ENCODE measurements around the gene SIX6.

The SIX6 gene

GRCh38 chr14:60505448-60505847 is 3.5 kb upstream of the SIX6 start:
- no peak for TF ChIP-seq FOXP2 (optimal IDR thresholded peaks at IDR 0.05; ENCODE audit: borderline replicate concordance, extremely low read depth, extremely low read length, insufficient read depth)
- TF ChIP-seq POLR2AphosphoS5 (IDR thresholded peaks at IDR 0.05; ENCODE audit: low read depth, low read length), result no peak
- TF ChIP-seq REST (IDR thresholded peaks at IDR 0.05; ENCODE audit: insufficient read depth in 1 of 2, low read depth in 2 of 2, low read length in 2 of 2), result no peak
- no peak for TF ChIP-seq SIN3A (IDR thresholded peaks at IDR 0.05; ENCODE audit: borderline replicate concordance, insufficient read depth, low read length)
- no peak for TF ChIP-seq TAF1 (IDR thresholded peaks at IDR 0.05; ENCODE audit: borderline replicate concordance, insufficient read depth, low read length)

GRCh38 chr14:60506010-60506409 is 2.9 kb upstream of the SIX6 start:
- TF ChIP-seq FOXP2 (optimal IDR thresholded peaks at IDR 0.05; ENCODE audit: borderline replicate concordance, extremely low read depth, extremely low read length, insufficient read depth) (no peak), SIN3A (IDR thresholded peaks at IDR 0.05; ENCODE audit: borderline replicate concordance, insufficient read depth, low read length) (no peak), TAF1 (IDR thresholded peaks at IDR 0.05; ENCODE audit: borderline replicate concordance, insufficient read depth, low read length) (no peak), REST (IDR thresholded peaks at IDR 0.05; ENCODE audit: insufficient read depth in 1 of 2, low read depth in 2 of 2, low read length in 2 of 2) (no peak), POLR2AphosphoS5 (IDR thresholded peaks at IDR 0.05; ENCODE audit: low read depth, low read length) (no peak)

- TF ChIP-seq POLR2AphosphoS5 (IDR thresholded peaks at IDR 0.05; ENCODE audit: low read depth, low read length), result no peak
- no peak for TF ChIP-seq TAF1 (IDR thresholded peaks at IDR 0.05; ENCODE audit: borderline replicate concordance, insufficient read depth, low read length)
- no peak for TF ChIP-seq REST (IDR thresholded peaks at IDR 0.05; ENCODE audit: insufficient read depth in 1 of 2, low read depth in 2 of 2, low read length in 2 of 2)
- no peak for TF ChIP-seq FOXP2 (optimal IDR thresholded peaks at IDR 0.05; ENCODE audit: borderline replicate concordance, extremely low read depth, extremely low read length, insufficient read depth)
- TF ChIP-seq SIN3A (IDR thresholded peaks at IDR 0.05; ENCODE audit: borderline replicate concordance, insufficient read depth, low read length), result no peak
These were observed 2.4 kb upstream of the SIX6 start for GRCh38 chr14:60506462-60506984.

GRCh38 chr14:60506985-60507829 is 1.7 kb upstream of the SIX6 start:
- TF ChIP-seq REST (IDR thresholded peaks at IDR 0.05; ENCODE audit: insufficient read depth in 1 of 2, low read depth in 2 of 2, low read length in 2 of 2) (no peak), POLR2AphosphoS5 (IDR thresholded peaks at IDR 0.05; ENCODE audit: low read depth, low read length) (no peak), SIN3A (IDR thresholded peaks at IDR 0.05; ENCODE audit: borderline replicate concordance, insufficient read depth, low read length) (no peak), TAF1 (IDR thresholded peaks at IDR 0.05; ENCODE audit: borderline replicate concordance, insufficient read depth, low read length) (no peak), FOXP2 (optimal IDR thresholded peaks at IDR 0.05; ENCODE audit: borderline replicate concordance, extremely low read depth, extremely low read length, insufficient read depth) (no peak)
